Thoracic aorta (tissue), 2 donors: Measurements from ENCODE around the gene PLXNA1. TPM values are rescaled to one million over a fixed set of nuclear protein-coding genes. Genes with fewer than 3 reads are reported as not detected.

Experiments used
- ATAC-seq: fragments of 150-250 bp; one replicate; pipeline ENCODE4 v1.8.0; 2017; ENCODE audit warnings: low read depth; ENCODE audit not compliant: insufficient number of reproducible peaks, low FRiP score
- DNase-seq: peaks from one replicate; pipeline ENCODE4 v3.0.0-alpha.2; 2020; ENCODE audit warnings: low spot score
- H3K27ac ChIP-seq, 2 donors: fragments of 200-600 bp; sonication (generic); 1 replicate in 1 of 2; 2 replicates in 1 of 2; pipeline ENCODE4 v1.5.1; 2016; ENCODE audit warnings: mild to moderate bottlenecking in 2 of 2, moderate library complexity in 2 of 2
- H3K27me3 ChIP-seq: fragments of 200-600 bp; sonication (generic); replicated peaks from 2 replicates; pipeline ENCODE4 v1.6.0; 2016; ENCODE audit warnings: mild to moderate bottlenecking; ENCODE audit not compliant: insufficient read depth
- H3K36me3 ChIP-seq: fragments of 200-600 bp; sonication (generic); one replicate; pipeline ENCODE4 v1.5.1; 2016
- H3K4me1 ChIP-seq, 2 donors: fragments of 200-600 bp; sonication (generic); 1 replicate in 1 of 2; 2 replicates in 1 of 2; pipeline versions ENCODE4 v1.5.1 to v1.6.0; 2016; ENCODE audit warnings: low read depth in 2 of 2, mild to moderate bottlenecking in 1 of 2; ENCODE audit not compliant: control insufficient read depth in 1 of 2
- H3K4me3 ChIP-seq: fragments of 200-600 bp; sonication (generic); 2 replicates; pipeline ENCODE4 v1.5.1; 2016; ENCODE audit warnings: mild to moderate bottlenecking
- H3K9me3 ChIP-seq: fragments of 200-600 bp; sonication (generic); 2 replicates; pipeline ENCODE4 v1.5.1; 2016
- CTCF ChIP-seq: fragments of 200-600 bp; sonication (generic); IDR thresholded peaks from one replicate; pipeline ENCODE4 v1.5.1; 2019; ENCODE audit warnings: antibody characterized with exemption
- total RNA-seq, 2 donors: library from RNA; depleted of rRNA; stranded (reverse); fragments of >200 nt; gene quantifications; one replicate each; pipeline versions ENCODE4 v1.1.0 to v1.2.3, GENCODE V29; 2016

Gene PLXNA1
- total RNA-seq, 2 donors from 2014 or later: 70.1 to 102 TPM

GRCh38 chr3:127017781-127018180 lies 34.9 kb downstream of the PLXNA1 start:
- DNase-seq (no peak), ATAC-seq (no peak)
- peaks cover 23 to 46% of the 10 kb centered on the region in 2 donors for H3K4me1 ChIP-seq
- H3K36me3 ChIP-seq: peaks cover 56% of the 10 kb centered on the region
- peak overlapping the region in 1 of 2 donors; percentile 5 for H3K27ac ChIP-seq
- TF ChIP-seq CTCF: no peak
- no peaks in the 10 kb centered on the region for H3K27me3 ChIP-seq
- H3K4me3 ChIP-seq: no peak overlapping the region
- no peaks in the 10 kb centered on the region for H3K9me3 ChIP-seq

GRCh38 chr3:127018306-127018828 lies 35.5 kb downstream of the PLXNA1 start:
- Histone ChIP-seq H3K36me3 (peaks cover 62% of the 10 kb centered on the region), H3K27me3 (no peaks in the 10 kb centered on the region), H3K4me3 (no peak overlapping the region), H3K4me1 (peaks cover 23 to 43% of the 10 kb centered on the region in 2 donors), H3K27ac (peak overlapping the region in 1 of 2 donors; percentile 5), H3K9me3 (no peaks in the 10 kb centered on the region)
- no peak for DNase-seq
- no peak for ATAC-seq
- no peak for TF ChIP-seq CTCF

GRCh38 chr3:127019449-127019848 lies 36.5 kb downstream of the PLXNA1 start:
- DNase-seq (no peak), ATAC-seq (no peak)
- H3K27me3 ChIP-seq: no peaks in the 10 kb centered on the region
- H3K36me3 ChIP-seq: peaks cover 65% of the 10 kb centered on the region
- H3K4me3 ChIP-seq: no peak overlapping the region
- peak overlapping the region; percentile 8 to 50 for H3K27ac ChIP-seq
- no peak for TF ChIP-seq CTCF
- no peaks in the 10 kb centered on the region for H3K9me3 ChIP-seq
- H3K4me1 ChIP-seq: peaks cover 23 to 42% of the 10 kb centered on the region in 2 donors

- H3K36me3 ChIP-seq: peaks cover 70% of the 10 kb centered on the region
- H3K27ac ChIP-seq: peak overlapping the region; percentile 11 to 50
- TF ChIP-seq CTCF: no peak
- ATAC-seq: no peak
- no peaks in the 10 kb centered on the region for H3K27me3 ChIP-seq
- H3K4me3 ChIP-seq: no peak overlapping the region
- DNase-seq: no peak
- H3K9me3 ChIP-seq: no peaks in the 10 kb centered on the region
- peaks cover 15 to 31% of the 10 kb centered on the region in 2 donors for H3K4me1 ChIP-seq
These were observed 37.6 kb downstream of the PLXNA1 start for GRCh38 chr3:127020543-127020942.

- Histone ChIP-seq H3K36me3 (peaks cover 65% of the 10 kb centered on the region), H3K9me3 (no peaks in the 10 kb centered on the region), H3K27ac (no peak overlapping the region), H3K27me3 (no peaks in the 10 kb centered on the region), H3K4me3 (no peak overlapping the region), H3K4me1 (peaks cover 13 to 20% of the 10 kb centered on the region in 2 donors)
- TF ChIP-seq CTCF: no peak
- no peak for ATAC-seq
- DNase-seq: no peak
These were observed 39.9 kb downstream of the PLXNA1 start for GRCh38 chr3:127022849-127023248.
